HG03064 (cell line): Measurements from ENCODE around the gene ZFPM1.

ENCODE experiments used
- ATAC-seq: cut with Tn5 transposase; IDR thresholded peaks from one replicate; pipeline ENCODE4 v1.9.1; 2021; ENCODE audit warnings: low read depth; ENCODE audit not compliant: unreplicated experiment

ZFPM1 gene

DNA sequence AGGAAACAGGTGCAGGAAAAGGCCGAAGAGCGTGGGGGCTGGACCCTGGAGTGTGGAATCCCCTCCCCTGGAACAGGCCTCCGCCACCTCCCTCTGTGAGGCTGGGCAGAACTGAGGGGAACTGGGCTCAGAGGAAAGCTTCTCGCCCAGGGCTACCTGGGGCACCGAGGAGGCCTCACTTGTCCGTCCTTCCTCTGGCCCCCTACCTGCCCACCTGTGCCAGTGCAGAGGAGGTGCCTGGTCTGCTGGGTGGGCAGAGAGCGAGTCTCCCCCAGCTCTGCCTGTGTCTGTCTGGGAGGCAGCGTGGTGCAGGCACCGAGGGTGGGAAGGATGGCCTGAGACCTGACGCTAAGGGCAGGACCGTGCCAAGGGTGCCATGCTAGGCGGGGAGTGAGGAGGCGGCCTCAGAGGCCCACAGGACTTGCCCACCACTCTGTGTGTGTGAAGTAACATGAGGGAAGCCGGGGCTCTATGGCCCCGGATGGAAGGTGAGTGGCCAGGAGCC lies 42.2 kb downstream of the ZFPM1 start:
- ATAC-seq = no peak

DNA sequence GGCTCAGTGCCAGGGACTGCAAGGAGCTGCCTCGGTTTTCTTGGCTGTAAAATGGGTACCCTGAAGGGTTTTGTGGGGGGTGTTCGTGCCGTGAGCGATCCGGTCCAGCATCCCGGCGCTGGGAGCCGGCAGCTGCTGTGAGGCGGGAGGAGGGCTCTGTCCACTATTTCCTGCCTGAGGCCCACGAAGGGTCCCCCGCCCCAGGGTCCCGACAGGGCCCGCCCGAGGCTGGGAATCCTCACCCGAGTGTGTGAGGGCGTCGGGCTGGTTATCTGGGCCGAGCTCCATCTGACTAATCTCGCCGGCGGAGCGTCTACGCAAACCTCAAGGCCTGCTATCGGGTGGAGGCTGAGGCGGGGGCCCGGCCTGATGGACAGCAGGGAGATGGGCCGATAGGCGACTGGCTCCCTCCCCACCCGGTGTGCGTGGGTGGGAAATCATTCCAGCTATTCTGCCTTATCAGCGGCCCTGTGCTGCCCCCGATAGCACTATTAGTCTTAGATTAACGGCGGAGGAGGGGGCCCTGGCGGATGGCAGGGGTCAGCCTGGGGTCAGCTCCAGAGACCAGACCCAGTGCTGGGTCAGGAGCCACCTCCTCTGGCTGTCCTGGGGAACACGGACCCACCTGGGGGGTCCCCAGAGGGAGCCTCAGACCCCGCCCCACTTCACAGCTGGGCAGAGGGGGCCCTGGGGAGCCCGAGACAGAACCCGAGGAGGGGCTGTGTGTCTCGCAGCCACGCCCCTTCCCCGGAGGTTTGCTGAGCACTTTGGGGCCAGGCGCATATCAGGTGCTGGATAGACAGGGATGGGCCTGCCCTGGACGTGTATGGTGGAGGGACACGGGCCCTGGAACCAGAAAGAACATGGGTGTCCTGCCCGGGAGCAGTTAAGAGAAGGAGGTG lies 44.7 kb downstream of the ZFPM1 start:
- ATAC-seq = no peak

DNA sequence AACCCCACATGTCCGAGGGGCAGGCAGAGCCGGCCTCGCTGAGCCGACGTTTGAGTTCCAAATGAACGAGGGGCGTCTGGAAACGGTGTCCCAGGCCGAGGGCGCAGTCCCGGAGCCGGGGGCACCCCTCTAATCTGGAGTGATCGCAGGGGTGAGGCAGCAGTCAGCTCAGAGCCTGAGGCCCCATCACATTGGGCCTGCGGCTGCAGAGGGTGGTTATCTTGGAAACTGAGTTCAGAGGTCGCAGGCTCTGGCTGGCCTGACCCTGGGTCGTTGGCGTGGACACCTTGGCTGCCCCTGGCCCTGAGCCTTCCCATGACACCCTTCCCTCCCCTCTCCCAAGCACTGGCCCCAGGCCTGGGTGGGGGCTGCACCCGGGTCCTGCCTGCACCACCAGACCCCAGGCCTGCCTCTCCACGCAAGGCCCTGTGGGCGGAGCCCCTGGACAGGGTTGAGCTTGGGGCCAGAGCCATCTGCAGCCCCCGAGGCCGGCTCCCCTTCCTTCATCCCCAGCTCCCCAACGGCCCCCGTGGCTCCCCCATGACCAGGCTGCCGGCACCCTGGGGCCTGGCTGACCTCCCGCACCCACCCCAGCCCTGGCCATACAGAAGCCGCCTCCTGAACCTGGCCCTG lies 45.6 kb downstream of the ZFPM1 start:
- ATAC-seq = no peak

DNA sequence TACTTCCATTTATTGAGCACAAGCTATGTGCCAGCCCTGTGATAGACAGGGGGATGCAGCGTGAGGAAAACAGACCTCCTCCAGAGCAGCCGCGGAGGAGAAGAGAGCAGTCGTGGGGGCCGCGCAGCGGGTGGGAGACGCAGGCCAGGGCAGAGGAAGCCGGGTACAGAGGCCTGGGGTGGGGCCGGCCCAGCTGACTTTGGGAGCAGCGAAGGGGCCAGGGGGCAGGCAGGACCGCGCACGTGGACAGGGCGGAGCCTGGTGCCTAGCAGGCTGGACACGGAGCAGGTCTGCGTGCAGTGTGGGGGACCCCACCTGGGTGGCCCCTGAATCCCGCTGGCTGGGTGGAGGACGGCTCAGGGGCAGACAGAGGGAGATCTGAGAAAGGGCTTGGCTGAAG lies 46.2 kb downstream of the ZFPM1 start:
- no peak for ATAC-seq

DNA sequence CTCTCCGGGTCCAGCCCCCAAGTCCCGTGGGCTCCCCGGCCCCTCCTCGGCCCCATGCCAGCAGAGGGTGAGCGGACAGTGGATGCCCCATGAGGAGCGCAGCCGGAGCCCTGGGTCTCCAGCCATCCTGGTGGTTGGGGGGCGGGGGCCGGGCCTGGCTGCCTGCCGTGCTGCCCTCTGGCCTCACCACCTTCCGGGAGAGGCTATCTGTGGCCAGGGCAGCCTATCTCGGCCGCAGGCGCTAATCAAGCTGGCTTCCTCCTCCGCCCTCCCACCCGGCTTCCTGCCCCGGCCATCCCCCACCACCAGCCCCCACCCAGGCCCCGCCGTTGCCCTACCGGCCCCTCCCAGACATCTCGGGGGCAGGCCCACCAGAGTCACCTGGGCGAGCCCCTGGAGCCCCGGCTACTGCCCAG lies 46.8 kb downstream of the ZFPM1 start:
- no peak for ATAC-seq

DNA sequence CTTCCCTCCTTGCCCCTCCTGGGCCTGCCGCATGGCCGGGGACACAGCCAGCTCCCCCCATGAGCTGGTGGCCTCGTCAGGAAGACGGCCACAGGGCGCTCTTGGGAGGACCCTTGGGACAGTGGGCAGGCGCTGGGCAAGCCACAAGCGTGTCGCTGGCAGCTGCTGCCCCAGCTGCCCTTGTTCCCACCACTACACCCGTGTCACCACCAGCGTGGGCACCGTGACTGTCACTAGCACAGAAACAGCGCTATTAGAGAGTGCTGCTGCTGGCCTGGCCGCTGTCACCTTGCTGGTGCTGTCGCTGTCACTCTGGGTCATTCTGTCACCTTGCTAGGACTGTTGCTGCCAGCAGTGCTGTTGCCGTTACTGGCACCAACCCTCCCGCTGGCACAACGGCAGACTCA lies 47.2 kb downstream of the ZFPM1 start:
- ATAC-seq = no peak

DNA sequence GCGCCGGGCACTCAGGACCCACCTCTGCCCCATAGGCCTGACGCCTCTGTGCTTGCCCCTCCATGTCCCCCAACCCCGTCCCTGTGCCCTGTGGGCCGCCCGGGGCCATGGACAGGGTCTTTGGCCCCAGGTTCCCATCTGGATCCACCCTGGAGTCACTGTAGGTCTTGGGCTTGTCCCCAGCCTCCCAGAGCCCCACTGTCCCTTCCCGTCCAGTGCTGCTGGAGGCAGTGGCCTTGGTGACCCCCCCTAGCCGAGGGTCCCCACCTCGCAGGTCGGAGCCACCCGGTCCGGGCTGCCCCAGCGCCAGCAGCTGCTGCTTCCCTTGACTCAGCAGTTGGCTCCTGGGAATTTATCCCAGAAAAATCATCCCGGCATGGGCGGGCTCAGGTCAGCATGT lies 49.3 kb downstream of the ZFPM1 start:
- no peak for ATAC-seq

DNA sequence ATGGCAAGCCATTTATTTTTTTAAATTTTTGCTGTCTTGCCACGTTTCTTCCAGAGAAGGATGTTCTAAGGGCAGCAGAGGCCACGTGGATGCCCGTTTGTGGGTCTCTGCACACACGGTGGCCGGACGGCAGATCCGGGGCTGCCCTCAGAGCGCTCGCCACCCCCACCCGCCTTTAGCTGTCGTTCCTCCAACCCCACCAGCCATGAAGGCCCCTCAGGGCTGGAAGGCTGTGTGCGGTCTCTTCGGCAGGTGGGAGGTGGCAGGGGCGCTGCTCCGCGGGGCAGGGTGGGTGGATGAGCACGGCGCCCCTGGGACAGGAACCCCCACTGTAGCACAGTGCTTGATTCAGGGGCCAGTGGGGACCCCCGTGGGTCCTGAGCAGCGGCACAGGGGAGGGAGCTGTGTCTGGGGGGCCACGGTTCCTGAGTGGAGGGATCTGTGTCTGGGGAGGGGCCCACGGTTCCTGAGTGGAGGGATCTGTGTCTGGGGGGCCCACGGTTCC lies 49.7 kb downstream of the ZFPM1 start:
- ATAC-seq = no peak

DNA sequence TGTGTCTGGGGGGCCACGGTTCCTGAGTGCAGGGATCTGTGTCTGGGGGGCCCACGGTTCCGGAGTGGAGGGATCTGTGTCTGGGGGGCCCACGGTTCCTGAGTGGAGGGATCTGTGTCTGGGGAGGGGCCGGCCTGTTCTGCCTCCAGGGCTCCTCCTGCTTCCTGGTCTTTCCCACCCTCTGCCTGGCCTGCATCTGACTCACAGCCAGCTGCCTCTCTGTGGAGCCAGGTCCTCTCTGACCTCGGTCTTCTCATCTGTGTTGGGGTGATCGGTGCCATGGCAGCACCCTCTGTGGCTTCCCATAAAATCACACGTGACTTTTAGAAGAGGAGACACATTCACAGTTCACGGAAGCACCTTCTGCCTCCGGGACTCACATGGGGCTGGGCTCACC lies 50.3 kb downstream of the ZFPM1 start:
- ATAC-seq = no peak

DNA sequence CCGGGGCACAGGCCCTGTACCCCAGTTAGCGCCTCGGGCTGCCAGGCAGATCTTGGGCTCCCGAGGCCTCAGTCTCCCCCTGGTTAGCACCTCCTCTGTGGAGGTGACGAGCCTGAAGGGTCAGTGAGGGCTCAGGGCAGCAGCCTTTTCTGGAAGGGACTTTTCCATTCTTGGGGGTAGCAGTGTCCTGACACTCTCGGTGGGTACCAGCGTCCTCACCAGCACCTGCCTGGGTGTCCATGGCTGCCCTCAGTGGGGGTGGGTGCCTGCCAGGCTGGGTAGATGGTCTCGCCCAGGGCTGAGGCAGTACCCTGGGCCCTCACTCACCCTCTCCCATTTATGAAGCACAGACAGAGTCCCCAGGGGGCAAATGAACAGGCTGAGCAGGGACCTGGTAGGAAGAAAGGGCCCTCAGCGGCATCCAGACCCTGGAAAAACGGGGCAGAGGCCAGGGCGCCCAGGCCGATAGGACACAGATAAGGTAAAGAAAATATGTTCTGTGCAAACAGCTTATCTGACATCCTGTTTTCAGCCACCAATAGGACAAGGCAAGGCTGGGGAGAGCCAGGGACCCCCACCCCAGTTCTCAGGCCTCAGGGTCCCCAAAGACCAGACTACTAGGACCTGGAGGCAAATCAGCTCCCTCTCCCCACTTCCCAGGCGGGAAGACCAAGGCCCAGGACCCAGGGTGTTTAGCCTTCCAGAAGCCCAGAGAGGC lies 50.9 kb downstream of the ZFPM1 start:
- no peak for ATAC-seq

DNA sequence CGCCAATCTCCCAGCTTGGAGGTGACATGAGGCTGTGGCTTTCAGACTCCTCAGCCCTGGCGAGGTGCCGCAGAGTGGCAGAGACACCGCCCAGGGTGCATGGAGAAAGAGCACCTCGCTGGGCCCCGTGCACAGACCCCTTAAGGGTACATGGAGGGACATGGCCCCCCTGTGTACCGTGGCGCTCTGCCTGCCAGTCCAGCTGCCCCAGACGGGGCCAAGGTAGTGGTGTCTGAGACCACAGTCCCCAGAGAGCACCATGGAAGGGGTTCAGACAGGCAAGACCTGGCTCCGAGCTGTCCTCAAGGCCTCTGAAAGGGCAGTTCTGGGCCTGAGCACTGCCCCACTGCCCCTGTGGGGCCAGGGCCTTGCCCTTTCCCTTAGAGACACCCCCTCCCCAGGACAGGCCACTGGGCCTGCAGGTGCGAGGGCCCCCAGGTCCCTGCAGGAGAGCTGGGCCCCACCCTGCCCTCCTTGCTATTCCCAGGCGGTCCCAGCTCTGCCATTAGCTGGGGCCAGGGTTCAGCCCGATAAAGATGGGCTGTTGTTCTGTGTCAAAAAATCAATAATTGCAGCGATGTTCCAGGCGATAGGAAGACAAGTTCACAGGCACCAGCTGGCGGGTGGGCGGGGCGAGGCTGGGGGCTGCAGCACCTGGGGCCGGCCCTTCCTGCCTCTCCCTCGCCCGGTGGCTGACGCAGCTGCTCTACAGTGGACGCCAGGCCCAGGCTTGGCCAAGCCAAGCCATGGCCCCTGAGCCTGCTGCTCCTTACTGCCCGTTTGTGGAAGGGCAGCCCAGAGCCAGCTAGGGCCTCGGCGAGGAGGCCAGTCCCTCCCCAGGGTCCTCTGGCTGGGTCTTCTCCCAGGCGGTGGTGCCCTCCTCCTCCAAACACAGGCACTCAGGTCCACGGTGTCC lies 51.7 kb downstream of the ZFPM1 start:
- no peak for ATAC-seq

DNA sequence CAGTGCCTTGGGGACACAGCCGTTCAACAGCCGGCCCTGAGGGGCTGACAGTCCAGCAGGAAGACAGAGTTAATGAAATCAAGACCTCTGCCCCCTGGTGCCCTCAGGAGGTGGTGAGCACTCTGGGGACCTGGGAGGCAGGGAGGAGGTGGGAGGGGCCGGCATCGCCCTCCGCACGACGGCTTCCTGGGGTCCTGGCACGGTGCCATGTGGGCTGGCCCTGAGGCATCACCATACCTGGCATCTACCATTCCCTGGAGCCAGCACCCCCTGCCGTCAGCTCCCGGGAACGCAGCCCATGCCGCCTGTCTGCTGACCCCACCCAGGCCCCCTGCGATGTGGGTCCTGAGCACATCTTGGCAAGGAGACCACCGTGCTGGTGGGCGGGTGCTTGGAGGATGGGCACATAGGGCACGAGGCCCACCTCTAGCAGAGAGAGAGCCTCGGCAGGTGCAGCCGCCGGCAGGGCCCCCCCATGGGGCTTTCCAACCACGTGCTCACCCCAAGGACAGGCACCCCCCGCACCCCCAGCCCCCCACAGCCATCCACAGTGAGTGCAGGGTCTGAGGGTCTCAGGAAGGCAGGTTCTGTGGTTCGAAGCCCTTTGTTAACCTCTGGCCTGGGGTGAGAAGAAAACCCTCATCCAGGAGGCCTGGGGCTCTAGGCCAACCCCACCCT lies 52.5 kb downstream of the ZFPM1 start:
- ATAC-seq = no peak

DNA sequence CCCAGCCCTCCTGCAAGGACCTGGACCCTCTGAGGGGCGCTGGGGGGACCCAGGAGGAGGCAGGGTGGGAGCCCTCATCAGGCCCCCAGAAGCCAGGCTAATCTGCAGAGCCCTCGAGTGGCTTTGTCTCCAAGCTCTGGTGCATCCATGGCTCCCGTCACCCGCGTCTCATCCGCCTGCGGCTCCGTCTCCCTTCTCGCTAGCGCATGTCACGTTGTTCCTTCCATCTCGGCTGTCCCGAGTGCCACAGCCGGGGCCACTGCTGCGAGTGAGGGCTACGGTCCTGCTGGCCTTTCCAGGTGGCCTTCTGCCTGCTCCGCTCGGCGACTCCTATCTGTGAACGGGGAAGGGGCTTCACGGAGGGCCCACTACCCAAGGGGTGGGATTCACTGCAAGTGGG lies 53.6 kb downstream of the ZFPM1 start:
- no peak for ATAC-seq

DNA sequence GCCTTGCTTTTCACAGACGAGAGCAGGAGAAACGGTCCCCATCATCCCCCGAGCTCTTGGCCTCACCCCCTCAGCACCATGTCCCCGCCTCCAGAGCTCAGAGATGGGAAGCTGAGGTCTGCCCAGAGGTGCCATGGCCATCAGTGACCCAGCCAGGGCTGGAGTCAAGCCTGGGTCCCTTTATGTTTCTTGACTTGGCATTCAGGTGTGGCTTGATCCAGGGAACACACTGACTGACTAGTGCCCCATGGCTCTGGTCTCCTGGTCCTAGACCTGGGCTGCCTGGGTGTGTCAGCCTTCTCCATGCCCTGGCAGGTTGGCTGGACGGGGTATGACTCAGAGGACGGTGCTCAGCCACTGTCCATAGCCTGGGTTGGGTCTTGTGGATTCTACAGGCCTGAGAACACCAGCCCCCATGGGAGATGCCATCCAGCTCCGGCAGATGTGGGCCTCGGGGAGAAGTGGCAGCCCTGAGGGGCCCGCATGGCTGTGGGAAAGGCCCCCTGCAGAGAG lies 54.2 kb downstream of the ZFPM1 start:
- no peak for ATAC-seq

DNA sequence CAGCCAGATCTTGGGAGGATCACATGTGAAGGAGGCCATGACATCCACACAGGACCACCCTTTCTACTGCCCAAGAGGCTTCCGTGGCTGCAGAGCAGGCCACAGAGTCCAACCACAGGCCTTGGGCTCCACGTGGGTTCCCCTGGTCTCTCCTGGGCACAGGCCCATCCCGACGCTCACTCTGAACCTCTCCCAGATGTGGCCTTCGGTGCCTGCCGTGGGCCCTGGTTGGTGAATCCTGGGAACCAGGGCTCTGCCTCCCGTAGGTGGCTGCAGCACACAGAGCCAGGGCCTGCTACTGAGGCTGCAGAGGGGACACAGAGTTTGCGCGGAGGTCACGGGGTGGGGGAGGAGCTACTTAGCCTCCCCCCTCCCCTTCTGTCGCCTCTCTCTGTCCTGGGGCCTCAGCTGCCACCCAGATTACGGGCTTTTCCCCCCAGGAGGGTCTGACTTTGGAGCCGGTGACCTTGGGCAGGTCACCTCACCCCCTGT lies 55.3 kb downstream of the ZFPM1 start:
- ATAC-seq = no peak

DNA sequence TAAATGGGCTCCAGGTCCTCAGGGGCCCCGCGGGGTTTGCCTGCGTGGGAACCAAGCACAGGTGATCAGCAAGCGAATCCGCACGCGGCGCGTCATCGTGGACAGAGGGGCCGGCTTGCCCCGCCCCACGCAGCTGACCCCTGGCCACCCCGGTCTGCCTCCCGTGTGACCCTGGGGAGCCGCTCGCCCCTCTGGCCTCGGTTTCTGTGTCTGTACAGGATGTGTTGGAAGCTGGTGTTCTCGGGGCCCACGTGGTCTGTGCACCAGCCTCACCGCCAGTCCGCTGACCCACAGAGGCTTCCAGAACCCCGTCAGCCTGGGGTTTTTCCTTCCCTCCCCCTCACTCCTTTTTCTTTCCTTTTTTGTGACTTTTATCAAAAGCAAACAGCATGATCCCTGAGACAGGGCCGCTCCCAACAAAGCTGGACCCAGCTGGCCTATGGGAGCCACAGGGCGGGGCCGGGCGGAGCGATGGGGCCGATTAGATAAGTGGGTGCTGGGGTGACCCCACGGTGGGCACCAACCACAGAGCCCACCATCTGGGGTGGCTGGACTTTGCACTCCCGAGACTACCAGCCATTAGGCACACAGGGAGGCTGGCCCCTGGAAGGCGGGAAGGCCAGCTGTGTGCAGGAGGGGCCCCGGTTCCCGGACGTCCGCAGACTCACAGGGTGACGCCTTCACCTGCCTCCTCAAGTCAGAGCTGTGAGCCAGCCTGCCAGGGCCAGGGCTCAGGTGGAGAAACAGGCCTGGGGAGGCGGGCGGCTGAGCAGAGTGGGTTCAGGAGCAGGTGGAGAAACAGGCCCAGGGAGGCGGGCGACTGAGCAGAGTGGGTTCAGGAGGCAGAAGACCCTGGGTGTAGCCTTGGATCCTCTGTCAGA lies 56.0 kb downstream of the ZFPM1 start:
- no peak for ATAC-seq

DNA sequence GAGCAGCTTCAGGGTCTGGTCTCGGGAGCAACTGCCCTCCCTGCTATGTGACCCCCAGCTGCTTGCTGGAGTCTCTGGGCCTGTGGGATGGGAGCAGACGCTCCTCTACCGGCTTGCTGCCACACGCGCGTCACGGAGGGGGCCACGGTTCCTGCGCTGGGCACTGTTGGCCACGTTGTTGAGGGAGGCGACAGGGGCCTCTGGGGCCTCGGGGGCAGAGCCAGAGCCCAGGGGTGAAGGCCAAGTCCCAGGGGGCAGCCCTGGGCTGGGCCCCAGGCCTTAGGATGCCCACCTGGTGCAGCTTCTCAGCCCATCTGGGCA lies 56.6 kb downstream of the ZFPM1 start:
- ATAC-seq = no peak
